ENCODE results near the gene LOXL1.

LOXL1 gene

GRCh38 chr15:73940061-73940981 is 14.1 kb downstream of the LOXL1 start:
- no peak for DNase-seq

- no peak for DNase-seq
Observed at GRCh38 chr15:73941044-73941443, 14.8 kb downstream of the LOXL1 start.

- no peak for DNase-seq
Observed at GRCh38 chr15:73941449-73941848, 15.2 kb downstream of the LOXL1 start.

GRCh38 chr15:73941871-73942635 is 15.8 kb downstream of the LOXL1 start:
- no peak for DNase-seq

- no peak for DNase-seq
Observed at GRCh38 chr15:73942751-73943270, 16.5 kb downstream of the LOXL1 start.

GRCh38 chr15:73944161-73945129 is 18.2 kb downstream of the LOXL1 start:
- no peak for DNase-seq

- no peak for DNase-seq
Observed at GRCh38 chr15:73945130-73945508, 18.9 kb downstream of the LOXL1 start.

- no peak for DNase-seq
Observed at GRCh38 chr15:73946046-73946721, 19.9 kb downstream of the LOXL1 start.

- no peak for DNase-seq
Observed at GRCh38 chr15:73946795-73947370, 20.6 kb downstream of the LOXL1 start.

- DNase-seq, result no peak
Observed at GRCh38 chr15:73947651-73948050, 21.4 kb downstream of the LOXL1 start.

- no peak for DNase-seq
Observed at GRCh38 chr15:73948396-73948795, 22.1 kb downstream of the LOXL1 start.

GRCh38 chr15:73948982-73949381 is 22.7 kb downstream of the LOXL1 start:
- no peak for DNase-seq

GRCh38 chr15:73949496-73949895 is 23.2 kb downstream of the LOXL1 start:
- DNase-seq, result no peak

- DNase-seq, result no peak
Observed at GRCh38 chr15:73950479-73950830, 24.2 kb downstream of the LOXL1 start.

GRCh38 chr15:73950831-73951561 is 24.7 kb downstream of the LOXL1 start:
- DNase-seq, result peak; percentile 95

GRCh38 chr15:73951601-73952000 is 25.3 kb downstream of the LOXL1 start:
- no peak for DNase-seq

- DNase-seq, result no peak
Observed at GRCh38 chr15:73952171-73952912, 26.1 kb downstream of the LOXL1 start.

- DNase-seq, result no peak
Observed at GRCh38 chr15:73952913-73953750, 26.9 kb downstream of the LOXL1 start.
